Activated T-cell treated with anti-CD3 and anti-CD28 coated beads, Interleukin-2, amount 50 U/mL, for 24 hours (primary cell): ENCODE data around the gene CCNYL1.
A peak's percentile ranks its signal among the peaks of the same experiment; 100 is the strongest.
"Not testable (repeated sequence)": the region's sequence is repeated elsewhere in the genome, so short reads cannot be mapped to it uniquely, and the experiment has no call there.

ENCODE experiments used
- DNase-seq: peaks from one replicate; pipeline ENCODE4 v3.0.0-alpha.2; 2020
- H3K27ac Mint-ChIP-seq: 2 replicates; pipeline ENCODE4 v1.8.0; 2020; ENCODE audit warnings: mild to moderate bottlenecking, mixed read lengths
- H3K27me3 Mint-ChIP-seq: 2 replicates; pipeline ENCODE4 v1.8.0; 2020; ENCODE audit warnings: mixed read lengths
- H3K36me3 Mint-ChIP-seq: 2 replicates; pipeline ENCODE4 v1.8.0; 2020; ENCODE audit warnings: low read depth, mixed read lengths
- H3K4me1 Mint-ChIP-seq: 2 replicates; pipeline ENCODE4 v1.8.0; 2020; ENCODE audit warnings: low read depth, mixed read lengths
- H3K4me3 Mint-ChIP-seq: 2 replicates; pipeline ENCODE4 v1.8.0; 2020; ENCODE audit warnings: mild to moderate bottlenecking, moderate library complexity, mixed read lengths
- H3K9me3 Mint-ChIP-seq: 2 replicates; pipeline ENCODE4 v1.8.0; 2020; ENCODE audit warnings: mixed read lengths

CCNYL1 gene

DNA sequence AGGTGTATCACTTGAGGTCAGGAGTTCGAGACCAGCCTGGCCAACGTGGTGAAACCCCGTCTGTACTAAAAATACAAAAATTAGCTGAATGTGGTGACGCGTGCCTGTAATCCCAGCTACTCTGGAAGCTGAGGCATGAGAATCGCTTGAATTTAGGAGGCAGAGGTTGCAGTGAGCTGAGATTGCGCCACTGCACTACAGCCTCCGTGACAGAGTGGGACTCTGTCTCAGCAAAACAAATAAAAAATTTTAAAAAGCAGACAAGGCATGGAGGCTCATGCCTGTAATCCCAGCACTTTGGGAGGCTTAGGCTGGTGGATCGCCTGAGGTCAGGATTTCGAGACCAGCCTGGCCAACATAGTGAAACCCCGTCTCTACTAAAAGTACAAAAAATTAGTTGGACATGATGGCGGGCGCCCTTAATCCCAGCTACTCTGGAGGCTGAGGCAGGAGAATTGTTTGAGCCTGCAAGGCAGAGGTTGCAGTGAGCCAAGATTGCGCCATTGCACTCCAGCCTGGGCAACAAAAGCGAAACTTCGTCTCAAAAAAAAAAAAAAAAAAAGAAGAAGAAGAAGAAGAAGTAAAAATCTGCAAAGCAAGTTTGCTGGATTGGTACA, 20.5 kb upstream of the CCNYL1 start:
- not testable (repeated sequence) for H3K9me3 Mint-ChIP-seq, H3K27me3 Mint-ChIP-seq, H3K27ac Mint-ChIP-seq, H3K4me3 Mint-ChIP-seq, DNase-seq, H3K36me3 Mint-ChIP-seq
- H3K4me1 Mint-ChIP-seq: peaks cover 10% of the 10 kb centered on the region

DNA sequence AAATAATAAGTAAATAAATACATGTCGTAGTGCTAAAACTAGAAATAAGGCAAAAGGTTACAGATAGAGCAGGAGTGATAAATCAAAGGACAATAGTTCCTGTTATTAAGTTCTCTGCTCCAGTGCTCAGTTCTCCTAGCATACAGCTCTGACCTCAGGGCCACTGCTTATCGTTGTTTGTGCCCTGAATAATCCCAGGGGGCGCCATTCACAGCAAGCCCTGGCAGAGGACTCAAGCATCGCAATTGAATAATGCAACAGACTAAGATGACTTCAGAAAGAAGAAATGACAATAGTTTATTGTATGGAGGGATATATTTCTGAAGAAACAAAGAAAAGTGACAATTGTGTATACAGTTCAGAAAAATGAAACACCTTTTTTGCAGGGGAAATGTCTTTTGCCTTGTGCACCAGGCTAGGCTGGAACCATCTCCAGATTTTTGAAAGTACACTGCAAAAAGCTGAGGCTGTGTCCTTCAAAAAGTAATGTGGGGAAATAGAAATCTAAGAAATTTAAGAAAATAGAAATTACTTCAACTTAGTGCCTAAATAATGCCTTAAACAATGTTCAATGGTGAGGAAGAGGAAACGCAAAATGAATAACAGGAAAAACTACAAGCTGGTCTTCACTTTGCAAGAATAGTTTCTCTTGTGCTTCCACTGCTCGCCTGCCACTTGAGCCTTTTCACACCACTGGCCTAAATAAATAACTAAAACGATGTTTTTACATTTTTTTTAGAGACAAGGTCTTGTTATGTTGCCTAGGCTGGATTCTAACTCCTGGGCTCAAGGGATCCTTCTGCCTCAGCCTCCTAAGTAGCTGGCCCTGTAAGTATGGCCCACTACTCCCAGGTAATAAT, 19.0 kb upstream of the CCNYL1 start:
- DNase-seq: peak; percentile 39
- Mint-ChIP-seq H3K4me3 (no peak overlapping the region), H3K27me3 (no peaks in the 10 kb centered on the region), H3K9me3 (no peaks in the 10 kb centered on the region), H3K4me1 (peaks cover 10% of the 10 kb centered on the region), H3K27ac (no peak overlapping the region), H3K36me3 (no peaks in the 10 kb centered on the region)

DNA sequence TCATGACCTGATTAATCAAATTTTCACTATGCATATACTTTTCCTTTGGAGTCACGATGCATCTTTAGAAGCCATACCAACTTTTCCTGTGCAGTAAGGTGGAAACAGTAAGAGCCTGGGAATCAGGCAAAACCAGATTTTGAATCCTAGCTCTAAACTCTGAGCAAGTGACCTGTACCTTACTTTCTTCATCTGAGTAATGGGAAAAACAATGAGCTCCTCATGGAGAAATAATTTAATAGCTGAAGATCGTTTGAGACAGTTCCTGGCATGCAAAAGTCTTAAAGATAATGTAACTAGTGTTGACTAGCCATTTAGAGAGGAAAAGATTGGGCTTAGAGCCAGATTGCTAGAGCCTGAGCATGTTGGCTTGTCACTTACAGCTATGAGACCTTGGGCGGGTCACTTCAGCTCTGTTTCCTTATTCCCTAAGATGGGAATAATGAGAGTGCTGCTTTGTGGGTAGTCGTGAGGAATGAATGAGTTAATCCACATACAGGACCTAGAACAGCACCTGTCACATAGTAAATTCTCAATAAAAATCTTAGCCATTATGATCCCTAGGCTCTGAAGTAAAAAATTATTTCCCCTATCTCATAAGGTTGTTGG, 17.7 kb upstream of the CCNYL1 start:
- Mint-ChIP-seq H3K9me3 (no peaks in the 10 kb centered on the region), H3K36me3 (no peaks in the 10 kb centered on the region), H3K4me3 (no peak overlapping the region), H3K27ac (no peak overlapping the region), H3K4me1 (peaks cover 4% of the 10 kb centered on the region), H3K27me3 (no peaks in the 10 kb centered on the region)
- no peak for DNase-seq

DNA sequence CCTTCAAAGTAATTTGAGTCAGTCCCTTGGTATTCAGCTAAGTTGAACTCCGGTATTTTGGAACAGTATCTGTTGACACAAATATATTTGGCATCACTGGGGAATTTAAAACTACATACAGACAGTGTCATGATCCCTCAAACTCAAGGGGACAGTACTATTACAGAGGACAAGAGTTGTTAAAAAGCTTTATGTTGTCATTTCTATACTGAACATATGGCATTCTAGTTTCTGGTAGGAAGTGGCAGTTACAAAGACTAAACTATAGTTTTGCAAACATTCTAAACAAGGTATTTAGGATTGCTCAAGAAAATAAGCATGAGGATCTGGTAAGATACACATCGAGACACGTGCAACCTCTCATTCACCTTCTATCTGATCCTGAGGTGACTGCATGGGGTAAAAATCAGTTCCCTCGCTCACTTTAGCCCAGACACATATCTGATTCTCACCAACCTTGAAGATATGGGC, 16.6 kb upstream of the CCNYL1 start:
- H3K36me3 Mint-ChIP-seq: no peaks in the 10 kb centered on the region
- no peaks in the 10 kb centered on the region for H3K9me3 Mint-ChIP-seq
- H3K4me1 Mint-ChIP-seq: peaks cover 4% of the 10 kb centered on the region
- no peak for DNase-seq
- H3K27ac Mint-ChIP-seq: no peak overlapping the region
- no peaks in the 10 kb centered on the region for H3K27me3 Mint-ChIP-seq
- no peak overlapping the region for H3K4me3 Mint-ChIP-seq

DNA sequence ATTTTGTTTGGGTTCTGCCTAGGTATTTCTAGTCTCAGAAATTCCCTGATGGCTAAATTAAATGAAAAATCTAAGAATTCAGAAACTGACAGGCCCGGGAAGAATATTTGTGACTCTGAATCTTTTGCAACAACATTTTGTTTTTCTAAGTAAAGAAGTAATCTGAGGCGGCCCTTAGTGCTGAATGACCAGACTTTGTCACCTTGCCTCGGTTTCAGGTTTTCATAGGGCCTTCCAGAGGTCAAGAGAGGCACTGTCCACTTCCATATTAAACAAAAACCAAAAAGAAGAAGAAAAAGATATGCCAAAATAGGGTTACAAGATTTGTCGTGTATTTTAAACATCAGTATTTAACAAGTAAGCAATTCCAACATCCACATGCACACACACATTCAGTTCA, 16.1 kb upstream of the CCNYL1 start:
- H3K4me1 Mint-ChIP-seq: peaks cover 4% of the 10 kb centered on the region
- no peaks in the 10 kb centered on the region for H3K27me3 Mint-ChIP-seq
- H3K4me3 Mint-ChIP-seq: no peak overlapping the region
- no peak overlapping the region for H3K27ac Mint-ChIP-seq
- no peaks in the 10 kb centered on the region for H3K36me3 Mint-ChIP-seq
- H3K9me3 Mint-ChIP-seq: no peaks in the 10 kb centered on the region
- no peak for DNase-seq

DNA sequence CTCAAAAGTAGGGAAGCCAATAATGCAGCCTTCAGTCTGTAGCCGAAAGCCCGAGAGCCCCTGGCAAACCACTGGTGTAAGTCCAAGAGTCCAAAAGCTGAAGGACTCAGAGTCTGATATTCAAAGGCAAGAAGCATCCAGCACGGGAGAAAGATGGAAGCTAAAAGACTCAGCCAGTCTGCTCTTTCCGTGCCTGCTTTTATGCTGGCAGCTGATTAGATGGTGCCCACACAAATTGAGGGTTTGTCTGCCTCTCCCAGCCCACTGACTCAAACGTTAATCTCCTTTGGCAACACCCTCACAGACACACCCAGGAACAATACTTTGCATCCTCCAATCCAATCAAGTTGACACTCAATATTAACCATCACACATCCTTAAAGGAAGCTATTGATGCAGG, 14.5 kb upstream of the CCNYL1 start:
- not testable (repeated sequence) for H3K36me3 Mint-ChIP-seq, H3K27ac Mint-ChIP-seq, H3K9me3 Mint-ChIP-seq, H3K4me3 Mint-ChIP-seq, DNase-seq, H3K4me1 Mint-ChIP-seq, H3K27me3 Mint-ChIP-seq

DNA sequence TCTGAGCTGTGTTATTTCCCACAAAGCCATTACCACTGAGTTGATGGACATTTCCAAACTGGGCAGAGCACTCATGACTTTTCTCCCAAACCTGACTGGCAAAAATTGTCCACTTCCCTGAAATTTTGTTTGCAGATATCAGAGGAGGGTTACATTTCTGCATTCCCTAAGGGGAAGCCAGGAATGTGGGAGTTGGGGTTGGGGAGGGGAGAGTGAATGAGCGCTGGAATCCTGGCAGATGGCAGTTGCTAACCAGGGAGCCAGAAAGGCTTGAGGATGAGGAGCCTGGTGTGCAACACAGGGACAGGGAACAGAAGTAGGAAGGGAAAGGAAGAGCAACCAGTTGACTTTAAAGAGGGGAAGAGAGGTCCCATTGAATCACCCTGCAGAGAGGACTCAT, 14.0 kb upstream of the CCNYL1 start:
- Mint-ChIP-seq H3K27me3 (no peaks in the 10 kb centered on the region), H3K36me3 (no peaks in the 10 kb centered on the region), H3K9me3 (no peaks in the 10 kb centered on the region), H3K27ac (no peak overlapping the region), H3K4me3 (no peak overlapping the region), H3K4me1 (no peaks in the 10 kb centered on the region)
- DNase-seq: no peak

DNA sequence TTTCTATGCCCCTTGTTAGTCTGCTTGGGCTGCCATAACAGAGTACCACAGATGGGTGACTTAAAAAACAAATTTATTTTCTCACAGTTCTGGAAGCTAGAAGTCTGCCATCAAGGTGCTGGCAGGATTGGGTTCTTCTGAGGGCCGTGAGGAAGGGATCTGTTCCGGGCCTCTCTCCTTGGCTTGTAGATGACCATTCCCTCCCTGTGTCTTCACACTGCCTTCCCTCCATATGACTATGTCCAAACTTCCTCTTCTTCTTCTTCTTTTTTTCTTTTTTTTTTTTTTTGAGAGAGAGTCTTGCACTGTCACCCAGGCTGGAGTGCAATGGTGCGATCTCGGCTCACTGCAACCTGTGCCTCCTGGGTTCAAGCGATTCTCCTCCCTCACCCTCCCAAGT, 13.1 kb upstream of the CCNYL1 start:
- no peak overlapping the region for H3K4me3 Mint-ChIP-seq
- H3K4me1 Mint-ChIP-seq: no peaks in the 10 kb centered on the region
- H3K27ac Mint-ChIP-seq: no peak overlapping the region
- no peaks in the 10 kb centered on the region for H3K27me3 Mint-ChIP-seq
- no peak for DNase-seq
- H3K9me3 Mint-ChIP-seq: no peaks in the 10 kb centered on the region
- H3K36me3 Mint-ChIP-seq: no peaks in the 10 kb centered on the region

DNA sequence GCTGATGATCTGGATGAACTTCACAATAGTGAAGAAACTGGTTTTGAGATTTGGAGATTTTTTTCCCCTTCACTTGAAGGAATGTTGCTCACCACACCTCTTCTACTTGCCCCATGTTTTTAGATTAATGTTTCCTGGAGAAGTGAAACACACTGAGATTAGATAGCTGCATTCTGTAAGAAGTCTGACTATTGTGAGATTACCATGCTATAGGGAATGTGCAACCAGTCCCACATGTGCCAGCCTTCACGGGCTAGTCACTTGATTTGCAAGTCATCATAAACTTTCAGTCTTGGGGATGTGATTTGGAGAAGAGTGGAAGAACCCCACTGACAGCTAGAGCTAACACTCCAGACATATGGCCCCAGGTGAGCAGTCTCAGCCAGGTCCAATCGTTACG, 7.4 kb upstream of the CCNYL1 start:
- Mint-ChIP-seq H3K36me3 (no peaks in the 10 kb centered on the region), H3K27ac (no peak overlapping the region)

DNA sequence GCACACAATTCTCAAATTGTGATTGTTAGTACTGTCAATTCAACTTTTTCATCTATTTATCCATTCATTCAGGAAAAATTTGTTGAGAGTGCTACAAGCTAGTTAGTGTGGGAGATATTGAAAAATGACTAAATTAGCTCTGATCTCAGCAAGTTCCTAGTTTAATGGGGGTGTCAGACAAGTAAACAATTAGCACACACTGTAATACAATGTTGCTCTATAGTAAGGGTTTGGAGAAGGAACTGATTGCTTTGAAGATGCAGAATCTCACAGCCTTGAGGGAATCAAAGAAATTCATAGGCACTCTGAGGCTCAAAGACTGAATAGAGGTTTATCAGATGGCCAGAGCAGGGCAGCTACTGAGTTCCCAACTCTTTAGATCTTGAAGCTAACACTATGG, 6.8 kb upstream of the CCNYL1 start:
- H3K4me1 Mint-ChIP-seq: peaks cover 9% of the 10 kb centered on the region
- H3K4me3 Mint-ChIP-seq: no peak overlapping the region
- H3K9me3 Mint-ChIP-seq: no peaks in the 10 kb centered on the region
- no peak overlapping the region for H3K27ac Mint-ChIP-seq
- no peak for DNase-seq
- H3K27me3 Mint-ChIP-seq: no peaks in the 10 kb centered on the region
- H3K36me3 Mint-ChIP-seq: no peaks in the 10 kb centered on the region

More for the DNA sequence above, 7.4 kb upstream of the CCNYL1 start:
- peaks cover 9% of the 10 kb centered on the region for H3K4me1 Mint-ChIP-seq
- no peaks in the 10 kb centered on the region for H3K27me3 Mint-ChIP-seq
- H3K9me3 Mint-ChIP-seq: no peaks in the 10 kb centered on the region
- no peak overlapping the region for H3K4me3 Mint-ChIP-seq
- DNase-seq: no peak

DNA sequence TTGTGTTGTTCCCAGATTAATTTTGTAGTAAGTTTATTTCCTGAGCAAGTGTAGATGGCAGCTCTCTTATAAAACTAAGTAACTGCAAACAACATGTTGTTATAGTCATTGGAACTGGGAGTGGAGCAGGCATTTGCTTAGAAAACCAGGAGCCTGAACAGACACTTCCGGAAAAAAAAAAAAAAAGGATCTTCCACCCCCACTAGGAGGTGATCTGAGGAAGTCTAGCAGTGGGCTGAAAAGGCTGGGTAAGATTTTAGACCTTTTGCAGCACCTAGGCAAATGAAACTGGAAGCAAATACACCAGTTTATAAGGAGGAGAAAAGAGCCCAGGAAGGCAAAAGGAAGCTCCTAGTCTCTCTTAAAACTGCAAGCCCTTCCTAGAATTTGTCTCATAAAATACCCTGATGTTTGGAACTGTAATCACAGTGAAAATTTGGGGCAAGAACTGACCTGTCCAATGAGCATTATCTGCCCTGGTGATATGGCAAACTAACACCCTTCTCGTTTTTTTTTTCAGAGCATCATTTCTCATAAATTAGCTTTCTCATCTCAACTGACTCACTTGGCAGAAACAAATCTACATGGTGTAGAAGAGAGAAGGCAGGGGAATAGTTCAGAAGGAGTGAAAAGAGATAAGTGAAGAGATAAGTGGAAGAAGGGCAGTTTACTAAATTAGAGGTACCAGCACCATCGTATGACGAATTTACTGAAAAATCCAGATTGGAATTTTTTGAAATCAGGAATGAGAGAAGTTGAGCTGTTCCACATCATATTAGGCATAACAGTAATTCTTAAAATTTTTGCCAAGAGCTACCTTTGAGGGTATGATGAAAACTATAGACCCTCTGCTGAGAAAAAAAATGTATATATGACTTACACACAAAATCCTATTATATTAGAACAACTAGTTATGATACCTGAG, 4.2 kb upstream of the CCNYL1 start:
- no peak overlapping the region for H3K4me3 Mint-ChIP-seq

DNA sequence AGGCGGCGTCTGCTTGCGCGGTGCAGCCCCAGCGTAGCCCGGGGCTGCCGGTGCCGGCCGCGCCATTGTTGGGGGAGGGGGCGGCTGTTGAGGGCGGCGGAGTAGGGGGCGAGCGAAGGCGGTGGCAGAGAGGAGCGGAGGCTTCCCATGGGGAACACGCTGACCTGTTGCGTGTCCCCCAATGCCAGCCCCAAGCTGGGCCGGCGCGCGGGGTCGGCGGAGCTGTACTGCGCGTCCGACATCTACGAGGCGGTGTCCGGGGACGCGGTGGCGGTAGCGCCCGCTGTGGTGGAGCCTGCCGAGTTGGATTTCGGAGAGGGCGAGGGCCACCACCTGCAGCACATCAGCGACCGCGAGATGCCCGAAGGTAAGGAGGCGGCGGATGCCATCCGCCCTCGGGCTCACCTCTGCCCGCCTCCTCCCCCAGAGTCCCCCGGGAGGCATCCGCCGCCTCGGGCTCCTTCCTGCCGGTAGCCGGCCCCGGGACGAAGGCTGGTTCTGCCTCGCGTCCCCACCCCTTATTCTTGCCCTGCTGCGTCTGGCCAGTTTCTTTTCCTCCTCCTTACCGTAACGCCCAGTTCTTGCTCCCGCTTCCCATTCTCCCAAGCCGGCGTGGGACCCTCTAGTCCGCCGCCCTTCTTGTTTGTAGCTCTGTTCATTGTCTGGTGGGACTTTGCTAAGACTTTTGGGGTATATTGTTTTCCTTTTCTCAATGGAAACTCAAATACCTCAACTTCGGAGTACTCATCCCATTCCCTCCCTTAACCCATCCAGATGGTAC, 500 bp downstream of the CCNYL1 start:
- DNase-seq: peak; percentile 72
- Mint-ChIP-seq H3K4me3 (peak overlapping the region; percentile 83), H3K9me3 (no peaks in the 10 kb centered on the region), H3K36me3 (peaks cover 12% of the 10 kb centered on the region), H3K4me1 (peaks cover 36% of the 10 kb centered on the region), H3K27me3 (no peaks in the 10 kb centered on the region), H3K27ac (peak overlapping the region; percentile 87)

More for the DNA sequence above, 4.2 kb upstream of the CCNYL1 start:
- Mint-ChIP-seq H3K27ac (no peak overlapping the region), H3K9me3 (no peaks in the 10 kb centered on the region), H3K4me1 (peaks cover 16% of the 10 kb centered on the region), H3K36me3 (peaks cover 3% of the 10 kb centered on the region), H3K27me3 (no peaks in the 10 kb centered on the region)
- DNase-seq: no peak

DNA sequence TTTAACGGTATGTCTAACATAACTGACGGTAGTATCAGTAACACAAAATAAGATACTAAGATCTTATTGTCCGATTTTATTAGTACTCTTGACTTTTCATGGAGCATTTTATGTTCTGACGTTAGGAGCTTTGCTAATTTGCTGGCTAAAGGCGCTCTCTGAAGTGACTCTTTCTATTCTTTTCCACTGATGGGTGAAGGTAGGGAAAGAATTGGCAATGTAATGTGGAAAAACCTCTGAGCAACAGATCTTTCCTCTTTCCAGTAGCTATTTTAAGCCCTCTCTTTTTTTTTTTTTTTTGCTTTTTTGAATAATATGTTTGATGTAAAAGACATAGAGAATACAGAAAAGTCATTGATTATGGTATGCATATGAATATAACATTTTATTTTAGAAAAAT, 4.6 kb downstream of the CCNYL1 start:
- Mint-ChIP-seq H3K27ac (no peak overlapping the region), H3K27me3 (no peaks in the 10 kb centered on the region), H3K4me3 (no peak overlapping the region), H3K36me3 (peaks cover 18% of the 10 kb centered on the region), H3K9me3 (no peaks in the 10 kb centered on the region), H3K4me1 (peaks cover 32% of the 10 kb centered on the region)
- DNase-seq: no peak

DNA sequence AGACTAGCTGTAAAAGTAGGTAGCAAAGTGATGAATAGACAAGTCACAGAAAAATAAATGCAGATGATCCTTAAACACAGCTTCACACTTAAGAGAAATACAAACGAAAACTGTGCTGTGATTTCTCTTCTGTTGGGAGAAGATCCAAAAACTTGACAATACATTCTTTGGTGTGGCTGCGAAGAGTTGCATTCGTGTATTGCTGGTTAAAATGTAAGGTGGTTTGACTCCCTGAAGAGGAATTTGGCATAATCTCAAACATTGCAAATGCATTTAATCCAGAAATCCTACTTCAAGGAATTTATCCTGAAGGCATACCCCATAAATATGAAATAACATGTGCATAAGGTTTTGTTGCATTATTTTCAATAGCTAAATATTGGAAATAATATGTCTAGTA, 7.1 kb downstream of the CCNYL1 start:
- Mint-ChIP-seq H3K36me3 (peaks cover 12% of the 10 kb centered on the region), H3K9me3 (no peaks in the 10 kb centered on the region), H3K4me1 (peaks cover 33% of the 10 kb centered on the region), H3K27ac (no peak overlapping the region), H3K27me3 (no peaks in the 10 kb centered on the region), H3K4me3 (no peak overlapping the region)
- no peak for DNase-seq
